HUDEP-2 (cell line): ENCODE measurements around the gene TMEM178B.
"Not testable (repeated sequence)": the region's sequence is repeated elsewhere in the genome, so short reads cannot be mapped to it uniquely, and the experiment has no call there.

Experiments
- DNase-seq, 76 experiments: peaks; one replicate each; lab custom pipeline; 2025; ENCODE audit not compliant: unreplicated experiment in 76 of 76; lab: John Stamatoyannopoulos, UW

The TMEM178B gene

GRCh38 chr7:141132671-141133070 is 58.8 kb downstream of the TMEM178B start:
- no peak for DNase-seq

- DNase-seq = no peak
Observed at GRCh38 chr7:141133646-141134045, 59.8 kb downstream of the TMEM178B start.

GRCh38 chr7:141142058-141142457 is 68.2 kb downstream of the TMEM178B start:
- DNase-seq = no peak

GRCh38 chr7:141144921-141145629 is 71.2 kb downstream of the TMEM178B start:
- DNase-seq = no peak

GRCh38 chr7:141145630-141145982 is 71.7 kb downstream of the TMEM178B start:
- no peak for DNase-seq

- no peak for DNase-seq
Observed at GRCh38 chr7:141147482-141147881, 73.6 kb downstream of the TMEM178B start.

GRCh38 chr7:141150465-141150864 is 76.6 kb downstream of the TMEM178B start:
- no peak for DNase-seq

GRCh38 chr7:141151746-141152145 is 77.9 kb downstream of the TMEM178B start:
- DNase-seq = no peak

GRCh38 chr7:141153231-141153630 is 79.4 kb downstream of the TMEM178B start:
- no peak for DNase-seq

GRCh38 chr7:141154131-141154732 is 80.4 kb downstream of the TMEM178B start:
- DNase-seq = no peak

GRCh38 chr7:141156407-141156806 is 82.5 kb downstream of the TMEM178B start:
- no peak for DNase-seq

GRCh38 chr7:141157138-141157765 is 83.4 kb downstream of the TMEM178B start:
- no peak for DNase-seq

GRCh38 chr7:141158561-141158960 is 84.7 kb downstream of the TMEM178B start:
- no peak for DNase-seq

GRCh38 chr7:141160246-141160860 is 86.5 kb downstream of the TMEM178B start:
- DNase-seq = no peak

- no peak for DNase-seq
Observed at GRCh38 chr7:141161550-141162535, 88.0 kb downstream of the TMEM178B start.

GRCh38 chr7:141165521-141165920 is 91.7 kb downstream of the TMEM178B start:
- no peak for DNase-seq

- no peak for DNase-seq
Observed at GRCh38 chr7:141166926-141167325, 93.1 kb downstream of the TMEM178B start.

GRCh38 chr7:141167381-141167964 is 93.6 kb downstream of the TMEM178B start:
- DNase-seq = peak in 1 of 76 experiments; percentile 2

GRCh38 chr7:141169157-141169556 is 95.3 kb downstream of the TMEM178B start:
- not testable (repeated sequence) for DNase-seq

- DNase-seq = not testable (repeated sequence)
Observed at GRCh38 chr7:141175728-141176127, 101.9 kb downstream of the TMEM178B start.
